Measurements from ENCODE around the gene SLC43A2.
"Not testable (repeated sequence)": the region's sequence is repeated elsewhere in the genome, so short reads cannot be mapped to it uniquely, and the experiment has no call there.

- not testable (repeated sequence) for TF ChIP-seq CTCF, POLR2A (IDR thresholded peaks at IDR 0.05)
Measured at GRCh38 chr17:1652794-1653193, 24.2 kb upstream of the SLC43A2 start.

Data from body of pancreas (tissue), 4 donors.